GM21528 (cell line): ENCODE measurements around the gene SERHL2.

Experiments
- ATAC-seq: cut with Tn5 transposase; IDR thresholded peaks from one replicate; pipeline ENCODE4 v1.9.1; 2021; ENCODE audit warnings: mild to moderate bottlenecking, moderate library complexity; ENCODE audit not compliant: unreplicated experiment, low FRiP score

Gene SERHL2

GRCh38 chr22:42622061-42622710 lies 68.4 kb downstream of the SERHL2 start:
- no peak for ATAC-seq

- ATAC-seq = no peak
Observed at GRCh38 chr22:42623301-42623751, 69.6 kb downstream of the SERHL2 start.
